ENCODE data around the gene TSPAN4.
A peak's percentile ranks its signal among the peaks of the same experiment; 100 is the strongest.

GRCh38 chr11:838441-839279 is 4.0 kb upstream of the TSPAN4 start:
- TF ChIP-seq CTCF (IDR thresholded peaks at IDR 0.05) (peak in 5 of 12 donors; percentile 8 to 33 (median 14)), POLR2A (IDR thresholded peaks at IDR 0.05) (no peak)

All from heart left ventricle (tissue), 13 donors.